HG02970 (cell line): ENCODE measurements around the gene NDUFS8.

ENCODE experiments used
- ATAC-seq: cut with Tn5 transposase; IDR thresholded peaks from one replicate; pipeline ENCODE4 v1.9.1; 2021; ENCODE audit warnings: mild to moderate bottlenecking, moderate library complexity, moderate number of reproducible peaks; ENCODE audit not compliant: unreplicated experiment, low FRiP score

NDUFS8 gene

DNA sequence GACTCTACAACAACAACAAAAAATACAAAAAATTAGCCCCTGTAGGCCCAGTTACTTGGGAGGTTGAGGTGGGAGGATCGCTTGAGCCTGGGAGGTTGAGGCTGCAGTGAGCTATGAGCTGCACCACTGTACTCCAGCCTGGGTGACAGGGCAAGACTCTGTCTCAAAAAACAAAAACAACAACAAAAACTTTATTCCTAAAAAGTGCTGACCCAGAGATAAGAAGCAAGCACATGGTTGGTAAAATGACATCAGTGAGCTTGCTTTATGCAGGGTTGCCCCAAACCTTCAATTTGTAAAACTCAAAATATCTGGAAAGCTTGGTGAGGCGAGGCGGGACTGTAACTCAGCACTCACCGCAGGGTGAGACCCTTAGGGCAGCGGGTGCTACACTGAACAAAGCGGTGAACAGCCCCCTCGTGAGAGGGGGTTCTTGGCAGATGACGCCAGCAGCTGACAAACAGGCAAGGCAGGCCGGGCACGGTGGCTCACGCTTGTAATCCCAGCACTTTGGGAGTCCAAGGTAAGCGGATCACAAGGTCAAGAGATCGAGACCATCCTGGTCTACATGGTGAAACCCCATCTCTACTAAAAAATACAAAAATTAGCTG lies 4.9 kb downstream of the NDUFS8 start:
- ATAC-seq: no peak

- ATAC-seq: no peak
These were observed 5.7 kb downstream of the NDUFS8 start for GRCh38 chr11:68036141-68036716.

DNA sequence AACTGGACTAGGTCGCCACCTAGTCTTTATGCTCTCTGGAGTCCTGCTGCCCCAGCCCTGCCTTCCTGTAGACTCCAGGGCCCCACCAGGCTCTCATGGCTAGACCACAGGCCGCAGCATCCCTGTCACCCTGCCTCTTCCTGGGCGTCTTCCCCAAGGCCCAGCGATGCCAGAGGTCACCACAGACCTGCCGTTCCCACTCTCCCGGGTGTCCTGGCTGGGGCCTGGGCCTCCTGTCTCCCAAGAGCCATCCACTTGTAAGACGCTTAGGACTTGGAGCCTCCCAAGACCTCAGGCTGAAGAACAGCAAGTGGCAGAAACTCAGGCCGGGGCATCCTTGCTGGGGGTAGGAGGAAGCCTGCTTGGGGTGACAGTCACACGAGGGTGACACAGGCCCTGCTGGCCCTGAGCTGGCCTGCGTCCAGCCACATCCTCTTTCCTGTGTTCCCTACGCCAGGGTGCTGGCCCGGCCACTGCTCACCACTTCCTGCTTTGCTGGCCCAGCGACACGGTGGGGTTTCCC lies 6.3 kb downstream of the NDUFS8 start:
- ATAC-seq: no peak

- ATAC-seq: no peak
These were observed 7.1 kb downstream of the NDUFS8 start for GRCh38 chr11:68037411-68038225.

- ATAC-seq: no peak
These were observed 7.8 kb downstream of the NDUFS8 start for GRCh38 chr11:68038226-68038717.

- no peak for ATAC-seq
These were observed 8.4 kb downstream of the NDUFS8 start, which contains the start of gene TCIRG1 for GRCh38 chr11:68038718-68039525. TSS of gene TCIRG1 (plus strand) at chr11:68039025. CDS start at chr11:68041272, 2,247 bp downstream.

GRCh38 chr11:68039526-68040086 lies 9.1 kb downstream of the NDUFS8 start:
- no peak for ATAC-seq

- no peak for ATAC-seq
These were observed 9.8 kb downstream of the NDUFS8 start for GRCh38 chr11:68040101-68040956.

GRCh38 chr11:68040957-68041591 lies 10.6 kb downstream of the NDUFS8 start:
- ATAC-seq: no peak

DNA sequence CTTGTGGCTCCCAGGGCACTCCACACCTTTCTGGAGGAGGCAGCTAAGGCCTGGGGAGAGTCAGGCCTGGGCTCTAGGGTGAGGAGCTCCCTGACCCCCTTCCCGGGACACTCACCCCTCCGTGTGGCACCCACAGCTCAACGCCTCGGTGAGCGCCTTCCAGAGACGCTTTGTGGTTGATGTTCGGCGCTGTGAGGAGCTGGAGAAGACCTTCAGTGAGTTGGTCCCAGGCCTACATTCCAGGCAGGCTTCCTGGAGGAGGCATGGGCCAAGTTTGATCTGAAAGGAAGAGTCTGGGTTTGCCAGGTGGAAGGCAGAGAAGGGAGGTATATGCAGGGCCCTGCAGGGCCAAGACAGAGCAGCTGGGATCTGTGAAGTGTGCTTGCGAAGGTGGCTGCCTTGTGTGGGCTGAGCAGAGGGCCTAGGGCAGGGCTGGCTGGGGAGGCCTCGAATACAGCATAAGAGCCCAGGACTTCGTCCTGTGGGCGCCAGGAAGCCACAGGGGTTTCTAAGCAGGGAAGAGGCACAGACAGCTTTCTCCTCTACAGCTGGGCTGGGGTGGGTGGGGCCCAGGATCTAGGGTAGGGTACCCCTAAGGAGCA lies 11.2 kb downstream of the NDUFS8 start:
- no peak for ATAC-seq

- no peak for ATAC-seq
These were observed 11.9 kb downstream of the NDUFS8 start for GRCh38 chr11:68042219-68043028.

DNA sequence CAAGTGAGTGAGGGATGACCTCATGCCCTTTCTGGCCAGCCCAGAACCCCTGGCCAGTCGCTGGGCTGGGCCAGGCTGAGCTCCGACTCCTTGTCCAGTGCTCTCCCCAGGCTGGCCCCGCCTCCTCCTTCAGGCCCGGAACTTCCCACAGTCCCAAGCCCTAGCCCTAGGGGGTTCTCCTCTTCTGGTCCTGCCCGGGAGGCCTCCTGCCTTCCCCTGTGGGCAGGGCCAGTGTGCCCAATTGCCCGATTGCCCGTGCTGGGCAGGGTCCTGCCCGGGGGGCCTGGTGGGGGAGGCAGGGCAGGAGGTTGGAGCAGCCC lies 12.5 kb downstream of the NDUFS8 start:
- ATAC-seq: no peak

DNA sequence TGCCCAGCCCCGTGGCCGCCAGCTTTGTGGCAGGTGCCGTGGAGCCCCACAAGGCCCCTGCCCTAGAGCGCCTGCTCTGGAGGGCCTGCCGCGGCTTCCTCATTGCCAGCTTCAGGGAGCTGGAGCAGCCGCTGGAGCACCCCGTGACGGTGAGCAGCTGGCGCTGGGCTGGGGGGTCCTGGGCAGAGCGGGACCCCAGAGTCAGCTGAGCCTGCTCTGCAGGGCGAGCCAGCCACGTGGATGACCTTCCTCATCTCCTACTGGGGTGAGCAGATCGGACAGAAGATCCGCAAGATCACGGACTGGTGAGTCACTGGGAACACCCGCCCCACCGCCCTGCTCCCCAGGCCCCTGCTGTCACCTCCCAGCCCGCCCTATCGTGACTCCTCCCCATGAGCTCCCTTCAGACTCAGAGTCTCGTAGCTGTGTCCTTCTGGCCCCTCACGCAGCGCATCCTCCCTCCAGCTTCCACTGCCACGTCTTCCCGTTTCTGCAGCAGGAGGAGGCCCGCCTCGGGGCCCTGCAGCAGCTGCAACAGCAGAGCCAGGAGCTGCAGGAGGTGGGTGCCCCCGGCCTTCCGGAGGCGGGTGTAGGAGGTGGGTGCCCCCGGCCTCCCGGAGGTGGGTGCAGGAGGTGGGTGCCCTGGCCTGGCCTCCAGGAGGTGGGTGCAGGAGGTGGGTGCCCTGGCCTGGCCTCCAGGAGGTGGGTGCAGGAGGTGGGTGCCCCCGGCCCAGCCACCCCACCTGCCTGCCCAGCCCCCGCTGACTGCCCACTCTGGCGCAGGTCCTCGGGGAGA lies 13.1 kb downstream of the NDUFS8 start:
- no peak for ATAC-seq

- ATAC-seq: no peak
These were observed 13.8 kb downstream of the NDUFS8 start for GRCh38 chr11:68044145-68044813.

DNA sequence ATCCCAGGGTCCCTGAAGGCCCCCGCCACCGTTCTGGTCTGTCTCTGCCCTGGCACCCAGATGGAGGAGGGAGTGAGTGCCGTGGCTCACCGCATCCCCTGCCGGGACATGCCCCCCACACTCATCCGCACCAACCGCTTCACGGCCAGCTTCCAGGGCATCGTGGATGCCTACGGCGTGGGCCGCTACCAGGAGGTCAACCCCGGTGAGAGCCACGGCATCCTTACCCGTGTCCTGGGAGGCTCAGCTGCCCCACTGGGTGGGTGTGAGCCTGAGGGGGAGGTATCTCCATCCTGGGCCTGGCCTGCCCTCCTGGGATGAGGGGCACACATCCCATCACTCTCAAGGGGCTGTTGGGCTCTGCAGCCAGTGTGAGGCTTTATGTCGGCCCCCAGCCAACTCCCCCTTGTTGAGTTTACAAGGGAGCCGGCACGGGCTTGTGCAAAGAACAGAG lies 14.4 kb downstream of the NDUFS8 start:
- no peak for ATAC-seq
